T-helper 1 cell treated with Interleukin-12 subunit alpha and Interleukin-12 subunit beta and Interleukin-4 antibody, amounts not matched to agents 30 μg/mL and 1 μg/mL, for 36 hours (primary cell): ENCODE data around the gene TUFT1.
"Not testable (repeated sequence)": the region's sequence is repeated elsewhere in the genome, so short reads cannot be mapped to it uniquely, and the experiment has no call there.

ENCODE experiments used
- H3K27ac Mint-ChIP-seq: one replicate; pipeline ENCODE4 v1.8.0; 2021; ENCODE audit warnings: mild to moderate bottlenecking, mixed read lengths
- H3K27me3 Mint-ChIP-seq: one replicate; pipeline ENCODE4 v1.8.0; 2021; ENCODE audit warnings: low read depth, mixed read lengths
- H3K36me3 Mint-ChIP-seq: one replicate; pipeline ENCODE4 v1.8.0; 2021; ENCODE audit warnings: low read depth, mixed read lengths
- H3K4me1 Mint-ChIP-seq: one replicate; pipeline ENCODE4 v1.8.0; 2021; ENCODE audit warnings: low read depth, mixed read lengths
- H3K4me3 Mint-ChIP-seq: one replicate; pipeline ENCODE4 v1.8.0; 2021; ENCODE audit warnings: mild to moderate bottlenecking, moderate library complexity, mixed read lengths
- H3K9me3 Mint-ChIP-seq: one replicate; pipeline ENCODE4 v1.8.0; 2021; ENCODE audit warnings: mixed read lengths

The TUFT1 gene

GRCh38 chr1:151618996-151619395 is 78.9 kb downstream of the TUFT1 start:
- not testable (repeated sequence) for H3K27ac Mint-ChIP-seq, H3K4me3 Mint-ChIP-seq, H3K9me3 Mint-ChIP-seq, H3K27me3 Mint-ChIP-seq, H3K36me3 Mint-ChIP-seq
- peaks cover 25% of the 10 kb centered on the region for H3K4me1 Mint-ChIP-seq

GRCh38 chr1:151619489-151620093 is 79.5 kb downstream of the TUFT1 start:
- Mint-ChIP-seq H3K36me3 (peaks cover 8% of the 10 kb centered on the region), H3K9me3 (no peaks in the 10 kb centered on the region), H3K4me1 (peaks cover 23% of the 10 kb centered on the region), H3K4me3 (no peak overlapping the region), H3K27me3 (no peaks in the 10 kb centered on the region), H3K27ac (no peak overlapping the region)

DNA sequence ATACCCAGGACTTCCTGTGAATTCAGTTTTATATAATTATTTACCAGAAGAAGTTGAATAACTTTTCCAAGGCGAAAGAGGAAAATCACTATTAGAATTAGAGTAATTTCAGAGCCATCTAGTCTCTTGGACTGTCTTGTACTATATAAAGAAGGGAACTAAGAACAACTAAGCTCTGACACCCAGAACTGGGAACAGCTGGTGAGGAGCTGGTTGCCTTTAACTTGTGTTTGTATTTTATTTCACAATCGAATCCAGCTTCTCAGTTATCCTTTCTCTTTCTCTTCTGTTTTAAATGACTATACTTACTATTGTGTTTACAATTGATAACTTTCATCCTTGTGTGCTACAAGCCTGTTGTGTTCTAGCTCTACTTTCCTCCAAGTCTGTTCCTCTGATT is 80.2 kb downstream of the TUFT1 start:
- Mint-ChIP-seq H3K4me3 (no peak overlapping the region), H3K27ac (no peak overlapping the region), H3K27me3 (no peaks in the 10 kb centered on the region), H3K36me3 (peaks cover 6% of the 10 kb centered on the region), H3K9me3 (no peaks in the 10 kb centered on the region), H3K4me1 (peaks cover 20% of the 10 kb centered on the region)

GRCh38 chr1:151621351-151621750 is 81.2 kb downstream of the TUFT1 start:
- H3K4me3 Mint-ChIP-seq, result no peak overlapping the region
- H3K27ac Mint-ChIP-seq, result no peak overlapping the region
- peaks cover 2% of the 10 kb centered on the region for H3K36me3 Mint-ChIP-seq
- no peaks in the 10 kb centered on the region for H3K27me3 Mint-ChIP-seq
- peaks cover 13% of the 10 kb centered on the region for H3K4me1 Mint-ChIP-seq
- no peaks in the 10 kb centered on the region for H3K9me3 Mint-ChIP-seq

DNA sequence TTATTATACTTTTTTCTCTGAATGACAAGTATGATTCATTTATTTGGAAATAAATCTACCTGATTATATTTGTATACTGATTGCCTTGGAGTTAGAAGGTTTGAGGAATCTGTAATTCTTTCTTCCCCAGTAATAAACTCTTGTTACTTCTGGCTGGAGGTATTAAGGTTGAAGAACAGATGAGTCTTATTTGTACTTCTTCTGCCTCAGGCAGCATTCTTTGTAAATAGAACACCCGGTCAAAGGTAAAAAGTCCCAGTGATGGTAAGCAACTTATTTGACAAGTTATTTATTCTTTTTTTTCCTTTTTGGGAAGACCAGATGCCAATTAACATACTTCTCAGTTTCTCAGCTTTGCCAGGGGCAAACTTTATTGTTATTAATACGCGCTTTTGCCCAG is 84.7 kb downstream of the TUFT1 start:
- H3K4me1 Mint-ChIP-seq, result peaks cover 10% of the 10 kb centered on the region
- no peak overlapping the region for H3K27ac Mint-ChIP-seq
- H3K27me3 Mint-ChIP-seq, result no peaks in the 10 kb centered on the region
- H3K9me3 Mint-ChIP-seq, result no peaks in the 10 kb centered on the region
- H3K4me3 Mint-ChIP-seq, result no peak overlapping the region
- no peaks in the 10 kb centered on the region for H3K36me3 Mint-ChIP-seq

DNA sequence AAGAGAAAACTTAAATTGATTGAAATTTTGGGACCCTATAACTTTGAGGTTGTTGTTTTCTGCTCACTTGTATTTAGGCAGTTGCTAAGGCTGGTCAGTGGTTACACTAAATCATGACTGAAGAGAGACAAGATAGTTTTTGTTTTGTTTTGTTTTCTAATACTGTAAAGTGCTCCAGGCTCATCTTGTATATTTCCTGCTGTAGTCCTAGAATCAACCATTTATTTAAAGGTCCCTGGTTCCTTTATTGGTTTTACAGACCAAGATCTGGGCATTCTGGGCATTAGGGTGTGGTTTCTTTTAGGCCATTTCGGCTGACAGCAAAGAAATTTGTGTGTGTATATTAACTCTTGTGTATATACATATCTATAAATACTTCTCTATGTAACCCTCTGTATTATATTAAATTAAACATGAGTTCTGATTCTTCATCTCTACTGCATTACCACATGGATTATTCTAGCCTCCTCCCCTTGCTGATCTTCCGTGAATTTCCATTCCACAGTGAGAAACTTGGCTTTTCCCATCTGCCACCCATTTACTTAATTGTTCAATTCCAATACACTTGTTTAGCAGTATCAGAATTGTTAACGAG is 86.7 kb downstream of the TUFT1 start:
- no peaks in the 10 kb centered on the region for H3K9me3 Mint-ChIP-seq
- no peaks in the 10 kb centered on the region for H3K36me3 Mint-ChIP-seq
- peaks cover 3% of the 10 kb centered on the region for H3K4me1 Mint-ChIP-seq
- no peak overlapping the region for H3K4me3 Mint-ChIP-seq
- H3K27ac Mint-ChIP-seq, result no peak overlapping the region
- H3K27me3 Mint-ChIP-seq, result no peaks in the 10 kb centered on the region

DNA sequence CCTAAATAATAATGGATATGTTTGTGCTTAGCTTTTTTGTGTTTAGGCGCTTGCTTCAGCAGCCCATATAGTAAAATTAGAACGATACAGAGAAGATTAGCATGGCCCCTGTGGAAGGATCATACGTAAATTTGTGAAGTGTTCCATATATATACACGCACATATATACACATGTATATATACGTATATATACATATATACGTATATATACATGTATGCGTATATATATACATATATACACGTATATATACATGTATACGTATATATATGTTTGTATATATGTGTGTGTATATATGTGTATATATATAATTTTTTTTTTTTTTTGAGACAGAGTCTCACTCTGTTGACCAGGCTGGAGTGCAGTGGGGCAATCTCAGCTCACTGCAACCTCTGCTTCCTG is 89.2 kb downstream of the TUFT1 start:
- Mint-ChIP-seq H3K4me1 (no peaks in the 10 kb centered on the region), H3K27ac (no peak overlapping the region)

More for the DNA sequence above, 89.2 kb downstream of the TUFT1 start:
- Mint-ChIP-seq H3K27me3 (no peaks in the 10 kb centered on the region), H3K9me3 (no peaks in the 10 kb centered on the region), H3K4me3 (no peak overlapping the region), H3K36me3 (no peaks in the 10 kb centered on the region)
